NCI-H2107 treated with DMSO at 0.1 percent for 48 hours (cell line): ENCODE measurements around the gene SDSL.

Source experiments
- DNase-seq: peaks from one replicate; lab custom pipeline; 2025; ENCODE audit not compliant: unreplicated experiment; lab: John Stamatoyannopoulos, UW

The SDSL gene

DNA sequence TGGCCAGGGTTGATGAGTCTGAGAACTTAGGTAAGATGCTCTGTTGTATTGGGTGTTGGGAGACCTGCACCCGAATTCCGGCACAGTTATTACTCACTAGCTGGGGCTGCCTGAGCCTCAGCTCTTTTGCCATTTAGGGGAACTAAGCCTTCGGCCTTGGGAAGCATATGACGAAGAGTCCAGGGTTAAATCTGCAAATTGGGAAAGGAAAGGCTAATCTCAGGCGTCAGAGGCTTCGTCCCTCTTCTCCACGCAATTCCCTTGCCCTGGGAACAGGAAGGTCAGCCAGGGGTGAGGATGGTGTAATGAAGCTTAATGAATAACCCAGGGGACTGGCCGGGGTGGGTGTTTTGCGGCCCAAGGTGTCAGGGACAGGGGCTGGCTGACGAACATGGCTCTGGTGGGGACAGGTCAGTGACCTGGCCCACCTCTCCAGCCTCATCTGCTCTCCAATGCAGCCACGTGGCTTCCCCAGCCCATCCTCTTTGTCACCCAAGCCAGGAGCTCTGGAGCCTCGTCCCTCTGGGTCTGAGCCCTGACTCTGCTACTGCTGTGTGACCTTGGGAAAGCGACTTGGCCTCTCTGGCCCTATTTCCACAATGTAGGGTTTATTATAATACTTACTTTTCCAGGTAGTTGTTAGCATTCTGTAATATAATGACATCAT, 3.8 kb upstream of the SDSL start:
- no peak for DNase-seq

DNA sequence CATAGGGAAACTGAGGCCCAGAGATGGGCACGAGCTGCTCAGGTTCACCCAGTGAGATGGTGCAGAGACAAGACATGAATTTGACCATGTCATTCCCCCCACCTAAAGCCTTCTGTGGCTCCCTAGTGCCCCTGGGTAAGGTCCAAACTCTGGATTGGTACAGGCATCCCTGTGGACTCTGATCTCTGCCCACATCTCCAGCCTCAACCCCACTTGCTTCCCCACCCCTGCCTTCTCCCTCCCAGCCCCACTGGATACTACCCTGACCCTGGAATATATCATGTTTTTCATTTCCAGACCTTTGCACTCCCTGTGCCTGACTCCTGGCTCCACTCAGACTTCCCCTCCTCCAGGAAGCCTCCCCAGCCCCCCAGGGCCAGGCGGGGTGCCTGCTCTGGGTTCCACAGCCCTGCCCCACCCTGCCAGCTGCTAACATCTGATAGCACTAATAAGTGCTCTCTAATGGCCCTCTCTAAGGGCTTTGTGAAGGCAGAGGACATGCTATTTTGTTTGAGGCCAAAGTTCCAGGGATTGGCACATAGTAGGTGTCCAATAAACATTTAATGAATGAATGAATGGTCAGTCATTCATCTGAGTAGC, 1.1 kb upstream of the SDSL start:
- no peak for DNase-seq

DNA sequence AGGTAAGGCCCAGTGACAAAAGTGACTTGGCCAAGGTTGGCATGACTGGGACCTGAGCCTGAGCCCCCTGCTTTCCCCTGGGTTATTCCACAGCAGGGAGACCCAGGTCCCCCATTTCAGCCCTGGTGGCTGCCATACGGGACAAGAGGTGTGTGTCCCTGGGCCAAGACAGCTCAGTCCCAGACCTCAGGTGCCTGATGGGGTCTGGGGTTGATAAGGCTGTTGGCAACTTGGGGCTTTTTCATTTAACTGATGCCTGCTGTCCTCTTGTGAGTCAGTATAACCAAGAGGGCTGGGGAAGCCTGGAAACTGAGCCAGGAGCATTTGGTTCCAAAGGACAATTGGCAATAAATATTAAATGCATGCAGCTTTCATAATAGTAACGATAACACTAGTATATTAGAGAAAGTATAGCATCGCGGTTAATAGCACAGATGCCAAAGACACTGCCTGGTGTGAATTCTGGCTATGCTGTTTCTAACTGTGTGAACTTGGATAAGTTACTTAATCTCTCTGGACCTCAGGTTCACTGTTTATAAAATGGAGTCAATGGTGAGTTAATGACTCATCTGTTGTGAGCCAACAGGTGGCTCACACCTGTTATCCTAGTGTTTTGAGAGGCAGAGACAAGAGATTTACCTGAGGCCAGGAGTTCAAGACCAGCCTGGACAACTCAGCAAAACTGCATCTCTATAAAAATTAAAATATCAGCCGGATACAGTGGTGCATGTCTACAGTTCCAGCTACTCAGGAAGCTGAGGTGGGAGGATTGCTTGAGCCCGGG, 898 bp downstream of the SDSL start:
- DNase-seq: no peak

DNA sequence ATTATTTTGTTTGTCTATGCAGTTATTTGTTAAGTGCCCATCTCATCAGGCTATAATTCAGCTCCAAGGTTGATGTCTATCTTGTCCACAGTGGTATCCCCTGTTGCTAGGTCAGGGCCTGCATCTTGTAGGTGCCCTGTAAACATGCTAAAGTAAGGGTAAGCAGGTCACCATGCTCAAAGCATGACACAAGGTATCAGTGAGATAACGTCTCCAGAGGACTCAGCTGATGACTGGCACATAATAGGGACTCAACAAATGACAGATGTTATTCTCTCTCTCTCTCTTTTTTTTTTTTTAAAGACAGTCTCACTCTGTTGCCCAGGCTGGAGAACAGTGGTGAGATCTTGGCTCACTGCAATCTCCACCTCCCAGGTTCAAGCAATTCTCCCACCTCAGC, 2.3 kb downstream of the SDSL start:
- DNase-seq: no peak

DNA sequence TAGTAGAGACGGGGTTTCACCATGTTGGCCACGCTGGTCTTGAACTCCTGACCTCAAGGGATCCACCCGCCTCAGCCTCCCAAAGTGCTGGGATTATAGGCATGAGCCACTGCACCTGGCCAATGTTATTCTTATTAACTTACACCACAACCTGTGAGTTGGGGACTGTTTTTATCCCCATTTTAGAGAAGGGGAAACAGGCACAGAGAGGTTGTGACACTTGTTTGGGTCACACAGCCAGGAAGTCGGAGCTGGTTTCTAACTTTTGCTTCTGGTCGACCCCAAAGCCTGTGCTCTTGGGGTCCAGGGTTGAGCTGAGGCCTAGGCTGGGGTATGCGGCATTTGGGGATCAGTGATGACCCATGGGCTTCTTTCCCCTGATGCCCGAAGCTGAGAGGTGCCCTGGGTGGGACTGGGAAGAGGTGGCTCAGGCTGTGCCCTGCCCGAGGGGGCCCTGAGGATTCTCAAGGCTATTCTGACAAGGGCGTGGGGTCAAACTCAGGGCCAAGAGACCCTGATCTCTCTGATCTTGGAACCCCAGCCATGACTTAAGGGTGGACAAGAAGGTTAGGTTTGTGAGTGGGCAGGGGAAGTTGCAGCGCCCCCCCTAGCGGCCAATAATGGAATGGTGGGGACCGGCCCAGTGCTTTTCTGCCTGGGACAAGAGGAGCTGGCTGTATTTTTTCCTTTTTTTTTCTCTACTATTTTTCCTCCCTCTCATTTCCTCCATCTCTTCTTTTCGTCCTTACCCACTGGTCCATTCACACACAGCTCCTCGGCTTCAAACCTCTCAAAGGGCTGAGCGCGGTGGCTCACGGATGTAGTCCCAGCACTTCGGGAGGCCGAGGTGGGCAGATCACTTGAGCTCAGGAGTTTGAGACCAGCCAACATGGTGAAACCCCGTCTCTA, 3.0 kb downstream of the SDSL start:
- no peak for DNase-seq

DNA sequence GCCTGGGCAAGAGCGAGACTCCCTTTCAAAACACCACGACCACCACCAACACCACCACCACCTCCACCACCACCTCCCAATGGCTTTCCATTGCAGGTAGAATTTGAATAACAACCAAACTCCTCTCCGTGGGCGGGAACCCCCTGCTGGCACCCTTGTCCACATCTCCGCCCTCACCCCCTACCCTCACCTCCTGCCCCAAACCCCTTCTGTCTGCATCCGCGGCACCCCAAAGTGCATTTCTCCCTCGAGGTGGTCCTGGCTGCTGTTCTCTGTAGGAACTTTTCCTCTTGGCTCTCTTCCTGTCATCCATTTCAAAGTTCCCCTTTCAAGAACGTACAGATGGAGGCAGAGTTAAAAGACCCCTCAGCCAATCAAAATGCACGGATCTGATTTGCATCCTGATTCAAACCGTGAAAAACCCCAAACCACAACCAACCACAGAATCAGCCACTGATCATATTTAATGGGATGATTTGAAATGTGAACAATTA, 3.8 kb downstream of the SDSL start:
- no peak for DNase-seq

DNA sequence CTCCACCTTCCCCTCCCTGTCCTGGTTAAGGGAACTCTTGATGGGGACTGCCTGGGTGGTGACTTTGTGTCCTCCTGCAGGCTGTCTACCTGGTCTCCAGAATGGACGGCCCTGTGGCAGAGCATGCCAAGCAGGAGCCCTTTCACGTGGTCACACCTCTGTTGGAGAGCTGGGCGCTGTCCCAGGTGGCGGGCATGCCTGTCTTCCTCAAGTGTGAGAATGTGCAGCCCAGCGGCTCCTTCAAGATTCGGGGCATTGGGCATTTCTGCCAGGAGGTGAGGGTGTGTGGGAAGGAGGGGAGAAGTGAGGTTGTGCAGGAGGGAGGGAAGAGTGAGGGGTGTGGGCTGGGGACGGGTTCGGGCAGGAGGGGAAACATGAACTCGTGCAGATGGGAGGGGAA, 5.7 kb downstream of the SDSL start:
- no peak for DNase-seq

DNA sequence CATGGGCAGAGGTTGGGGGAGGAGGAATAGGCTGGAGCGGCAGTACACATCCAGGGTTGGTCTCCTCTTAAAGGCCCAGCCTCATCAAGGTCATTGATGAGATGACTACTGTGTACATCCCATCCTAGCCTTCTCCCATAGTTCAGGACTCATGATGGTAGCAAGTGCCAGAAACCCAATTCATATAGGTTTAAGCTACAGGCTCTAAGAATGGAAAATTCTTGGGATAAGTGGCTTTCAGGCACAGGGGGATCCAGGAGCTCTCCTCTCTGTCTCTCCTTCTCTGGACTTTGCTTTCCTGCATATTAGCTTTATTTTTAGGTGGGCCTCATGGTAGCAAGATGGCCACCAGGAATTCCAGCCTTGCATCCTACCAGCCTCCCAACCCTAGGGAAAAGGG, 6.3 kb downstream of the SDSL start:
- DNase-seq: no peak

DNA sequence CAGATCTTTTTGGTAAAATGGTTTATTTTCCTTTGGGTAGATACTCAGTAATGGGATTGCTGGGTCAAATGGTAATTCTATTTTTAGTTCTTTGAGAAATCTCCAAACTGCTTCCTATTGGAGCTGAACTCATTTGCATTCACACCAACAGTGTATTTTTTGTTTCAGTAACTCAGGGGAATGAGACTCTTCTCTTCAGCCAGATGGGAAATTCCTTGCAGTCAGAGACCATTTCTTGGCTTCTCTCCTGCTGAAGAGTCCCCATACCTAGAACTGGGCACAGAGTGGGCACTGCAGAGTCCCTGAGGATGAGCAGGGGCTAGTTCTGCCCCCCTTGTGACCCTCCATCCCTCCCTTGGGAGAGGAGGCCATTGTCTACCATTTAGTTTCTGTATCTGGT, 10.8 kb downstream of the SDSL start:
- DNase-seq: no peak

DNA sequence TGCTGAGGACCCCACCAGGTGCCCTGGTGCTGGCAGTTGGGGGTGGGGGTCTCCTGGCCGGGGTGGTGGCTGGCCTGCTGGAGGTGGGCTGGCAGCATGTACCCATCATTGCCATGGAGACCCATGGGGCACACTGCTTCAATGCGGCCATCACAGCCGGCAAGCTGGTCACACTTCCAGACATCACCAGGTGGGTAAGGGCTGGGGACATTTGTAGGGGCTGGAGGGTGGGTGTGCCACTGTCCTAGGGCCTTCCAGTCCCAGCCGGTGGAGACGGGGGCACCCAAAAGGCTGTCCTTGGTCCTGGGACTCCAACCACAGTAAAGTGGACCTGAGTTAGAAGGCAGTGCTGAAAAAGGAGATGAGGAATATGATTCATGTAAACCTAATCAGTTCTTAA, 13.2 kb downstream of the SDSL start:
- no peak for DNase-seq

DNA sequence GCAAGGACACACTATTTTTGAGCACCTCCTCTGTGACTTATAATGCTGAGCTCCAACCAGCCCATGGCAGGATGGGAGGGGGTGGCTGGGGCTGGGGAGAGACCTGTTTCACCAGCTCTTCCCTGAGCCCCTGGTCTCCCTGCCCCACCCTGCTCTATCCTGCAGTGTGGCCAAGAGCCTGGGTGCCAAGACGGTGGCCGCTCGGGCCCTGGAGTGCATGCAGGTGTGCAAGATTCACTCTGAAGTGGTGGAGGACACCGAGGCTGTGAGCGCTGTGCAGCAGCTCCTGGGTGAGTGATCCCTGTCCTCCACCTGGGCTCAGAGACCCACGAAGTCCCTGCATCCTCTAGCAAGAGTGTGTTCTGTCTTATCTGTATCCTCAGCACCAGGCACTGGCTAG, 14.4 kb downstream of the SDSL start:
- DNase-seq: no peak

DNA sequence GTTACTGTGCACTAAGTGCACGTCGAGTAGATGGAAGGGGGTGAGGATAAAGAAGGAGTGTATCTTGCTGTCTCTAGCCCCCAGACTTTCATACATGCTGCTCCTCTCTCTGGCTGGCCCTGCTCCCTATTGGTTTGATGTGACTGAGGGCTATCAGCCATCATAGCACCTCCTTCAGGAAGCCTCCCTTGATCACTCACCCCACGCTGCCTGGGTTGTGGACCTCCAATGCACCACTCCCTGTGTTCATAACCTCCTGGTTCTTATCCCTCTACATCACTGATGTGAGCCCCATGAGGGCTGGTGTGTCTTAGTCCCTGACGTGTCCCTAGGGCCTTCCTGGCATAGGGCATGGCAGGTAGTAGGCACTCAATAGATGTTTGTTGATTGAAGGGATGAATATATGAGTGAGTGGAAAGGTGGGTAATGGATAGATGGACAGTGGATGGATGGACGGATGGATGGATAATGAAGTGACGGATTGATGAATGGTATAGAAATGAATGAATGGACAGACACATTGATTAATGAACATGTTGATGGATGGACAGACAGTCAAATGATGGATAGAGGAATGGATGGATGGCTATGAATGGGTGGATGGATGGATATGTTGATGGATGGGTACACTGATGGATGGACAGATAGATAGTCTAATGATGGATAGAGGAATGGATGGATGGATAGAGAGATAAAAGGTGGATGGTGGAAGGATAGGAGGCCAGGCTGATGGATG, 15.0 kb downstream of the SDSL start:
- no peak for DNase-seq

DNA sequence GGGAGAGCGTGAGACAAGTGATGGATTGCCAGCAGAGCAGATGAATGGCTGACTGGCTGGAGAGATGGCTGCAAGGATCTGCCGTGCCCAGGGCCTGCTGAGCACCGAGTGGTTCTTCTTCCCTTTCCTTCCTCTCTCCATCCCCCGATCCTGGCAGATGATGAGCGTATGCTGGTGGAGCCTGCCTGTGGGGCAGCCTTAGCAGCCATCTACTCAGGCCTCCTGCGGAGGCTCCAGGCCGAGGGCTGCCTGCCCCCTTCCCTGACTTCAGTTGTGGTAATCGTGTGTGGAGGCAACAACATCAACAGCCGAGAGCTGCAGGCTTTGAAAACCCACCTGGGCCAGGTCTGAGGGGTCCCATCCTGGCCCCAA, 15.5 kb downstream of the SDSL start:
- DNase-seq: no peak

DNA sequence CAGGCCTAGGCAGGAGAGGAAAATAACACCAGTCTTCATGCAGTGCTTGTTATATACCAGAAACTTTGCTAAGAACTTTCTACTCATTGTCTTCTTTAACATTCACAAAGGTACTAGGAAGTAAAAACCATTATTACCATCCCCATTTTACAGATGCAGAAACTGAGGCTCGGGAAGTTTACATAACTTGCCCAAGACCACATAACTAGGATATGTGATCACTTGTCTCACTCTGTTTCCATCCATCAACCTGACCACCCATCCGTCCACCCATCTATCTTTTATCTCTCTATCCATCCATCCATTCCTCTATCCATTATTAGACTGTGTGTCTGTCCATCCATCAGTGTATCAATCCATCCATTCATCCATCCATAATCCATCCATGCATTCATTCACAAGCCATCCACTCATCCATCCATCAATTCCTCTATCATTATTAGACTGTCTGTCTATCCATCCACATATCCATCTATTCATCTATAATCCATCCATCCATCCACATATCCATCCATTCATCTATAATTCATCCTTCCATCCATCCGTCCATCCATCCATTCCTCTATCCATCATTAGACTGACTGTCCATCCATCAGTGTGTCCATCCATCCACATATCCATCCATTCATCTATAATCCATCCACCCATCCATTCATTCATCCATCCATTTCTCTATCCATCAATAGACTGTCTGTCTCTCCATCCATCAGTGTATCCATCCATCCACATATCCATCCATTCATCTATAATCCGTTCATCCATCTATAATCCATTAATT, 16.5 kb downstream of the SDSL start:
- no peak for DNase-seq

DNA sequence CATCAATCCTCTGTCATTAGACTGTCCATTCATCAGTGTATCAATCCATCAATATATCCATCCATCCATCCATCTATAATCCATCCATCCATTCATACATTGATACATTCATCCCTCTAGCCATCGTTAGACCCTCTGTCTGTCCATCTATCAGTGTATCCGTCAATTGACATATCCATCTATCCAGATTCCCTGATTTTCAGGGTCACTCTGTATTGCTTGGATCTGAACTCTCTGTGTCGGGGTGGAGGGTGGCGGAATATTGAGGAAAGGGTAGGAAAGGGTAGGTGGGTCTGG, 17.1 kb downstream of the SDSL start:
- DNase-seq: no peak

DNA sequence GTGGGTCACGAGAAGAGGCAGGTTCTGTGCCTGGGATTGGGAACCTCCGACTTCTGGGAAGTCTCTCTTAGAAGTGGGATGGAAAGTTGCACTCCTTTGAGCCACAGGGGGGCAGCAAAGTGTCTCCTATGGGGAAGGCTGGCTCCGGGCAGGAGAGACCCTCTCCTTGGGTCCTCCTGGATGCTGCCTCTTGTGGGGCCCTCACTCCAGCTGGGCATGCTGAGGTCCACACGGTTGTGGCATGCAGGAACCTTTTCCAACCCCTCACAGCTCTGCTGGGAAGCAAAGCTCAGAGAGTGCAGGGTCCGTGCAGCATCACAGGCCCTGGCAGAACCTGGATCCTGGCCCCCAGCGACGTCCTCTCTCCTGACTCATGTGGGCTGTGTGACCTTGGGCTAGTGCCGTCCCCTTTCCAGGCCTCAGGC, 17.4 kb downstream of the SDSL start:
- peak; percentile 29 for DNase-seq

DNA sequence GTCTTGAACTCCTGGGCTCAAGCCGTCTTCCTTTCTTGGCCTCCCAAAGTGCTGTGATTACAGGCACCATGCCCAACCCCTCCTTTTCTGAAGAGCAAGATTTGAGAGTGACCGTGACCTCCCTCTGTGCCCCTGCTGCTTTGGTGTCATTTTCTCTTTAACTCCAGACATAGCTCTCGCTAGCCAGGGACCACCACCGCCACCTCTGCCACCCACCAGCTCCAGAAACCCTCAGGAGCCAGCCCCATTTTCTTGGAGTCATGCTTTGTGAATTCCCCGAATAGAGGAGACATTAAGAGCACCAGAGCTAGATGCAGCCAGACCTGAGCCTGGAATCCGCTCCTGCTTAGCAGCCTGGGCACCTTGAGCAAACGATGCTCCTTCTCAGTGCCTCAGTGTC, 18.2 kb downstream of the SDSL start:
- no peak for DNase-seq

DNA sequence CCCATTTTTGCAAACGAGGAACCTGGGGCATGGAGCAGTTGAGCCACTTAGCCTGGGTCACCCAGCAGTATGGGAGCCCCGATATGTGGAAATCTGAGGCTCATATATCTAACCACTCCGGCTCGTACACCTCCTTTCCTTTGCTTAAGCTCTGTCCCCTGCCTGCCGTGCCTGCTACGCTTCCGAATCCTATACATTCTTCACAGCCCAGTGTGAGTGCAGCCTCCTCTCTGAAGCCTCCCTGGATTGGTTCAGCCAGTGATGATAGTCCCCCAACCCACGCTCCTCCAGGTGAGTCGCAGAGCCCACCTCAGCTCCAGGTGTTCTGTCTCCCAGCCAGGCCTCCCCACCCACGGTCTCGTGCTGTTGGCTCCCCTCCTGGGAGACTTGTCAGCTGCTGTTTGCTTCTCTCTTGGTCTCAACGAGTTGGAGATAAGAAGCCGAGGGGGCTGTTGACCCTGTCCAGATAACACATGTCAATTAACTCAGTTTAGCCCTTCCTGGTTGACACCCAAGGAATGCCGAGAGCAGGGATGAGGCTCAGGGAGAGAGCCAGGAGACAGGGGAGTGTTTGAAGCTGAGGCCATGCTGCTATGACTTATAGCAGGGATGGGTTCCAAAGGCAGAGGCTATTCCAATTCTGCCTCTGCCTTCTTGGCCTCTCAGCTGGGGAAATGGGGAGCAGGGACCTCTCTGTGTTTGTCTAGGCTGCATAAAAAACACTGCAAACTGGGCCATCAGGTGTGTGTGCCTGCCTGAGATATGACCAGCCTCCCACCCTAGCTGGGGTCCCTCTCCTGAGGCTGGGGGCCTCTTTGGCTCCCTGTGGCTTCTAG, 19.0 kb downstream of the SDSL start:
- no peak for DNase-seq

DNA sequence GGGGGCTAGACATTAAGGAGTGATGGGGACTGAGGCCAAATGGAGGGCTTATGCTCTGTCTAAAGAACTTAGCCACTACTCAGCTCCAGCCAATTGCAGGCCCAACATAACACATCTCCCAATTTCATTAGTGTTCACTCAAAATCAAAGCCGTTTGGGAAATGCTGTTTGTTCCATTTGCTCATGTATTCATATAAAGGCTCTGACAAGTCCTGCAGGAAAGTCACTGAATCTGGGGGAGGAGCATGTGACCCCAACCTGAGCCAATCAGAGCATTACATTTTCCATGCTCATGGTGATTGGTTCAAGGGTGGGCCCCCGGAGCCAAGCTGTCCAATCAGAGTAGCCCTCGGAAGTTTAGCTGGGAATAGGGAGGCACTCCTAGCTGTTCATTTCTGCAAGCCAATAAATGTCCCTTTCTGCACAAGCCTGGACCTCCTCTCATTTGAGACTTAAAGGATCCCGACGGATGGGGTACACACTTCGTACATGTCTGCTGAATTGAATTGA, 20.9 kb downstream of the SDSL start:
- no peak for DNase-seq
